DOHH2 (cell line): ENCODE results near the gene AVPR1B.

ENCODE experiments used
- H3F3A ChIP-seq: fragments of 200-600 bp; sonication (generic), shearing (Covaris generic); 2 replicates; pipeline ENCODE4 v1.6.0; 2016; ENCODE audit warnings: antibody characterized with exemption, mild to moderate bottlenecking; ENCODE audit not compliant: control insufficient read depth, insufficient read depth
- H3K27ac ChIP-seq: fragments of 200-600 bp; sonication (generic); 2 replicates; pipeline ENCODE4 v1.5.1; 2014; ENCODE audit warnings: low read depth, mild to moderate bottlenecking, low read length, moderate library complexity
- H3K27me3 ChIP-seq: fragments of 200-600 bp; sonication (generic); 2 replicates; pipeline ENCODE4 v1.6.1; 2014; ENCODE audit warnings: mild to moderate bottlenecking, low read length, mixed read lengths; ENCODE audit not compliant: control insufficient read depth
- H3K36me3 ChIP-seq: fragments of 200-600 bp; sonication (generic); 2 replicates; pipeline ENCODE4 v1.6.1; 2014; ENCODE audit warnings: mild to moderate bottlenecking, low read length, moderate library complexity, mixed read lengths; ENCODE audit not compliant: control insufficient read depth
- H3K4me1 ChIP-seq: fragments of 200-600 bp; sonication (generic); 2 replicates; pipeline ENCODE4 v1.6.1; 2014; ENCODE audit warnings: mild to moderate bottlenecking, low read length, mixed read lengths; ENCODE audit not compliant: control insufficient read depth
- H3K4me2 ChIP-seq: fragments of 200-600 bp; sonication (generic); 2 replicates; pipeline ENCODE4 v1.6.0; 2014; ENCODE audit warnings: mild to moderate bottlenecking, low read length, moderate library complexity
- H3K4me3 ChIP-seq: fragments of 200-600 bp; sonication (generic); 2 replicates; pipeline ENCODE4 v1.5.1; 2014; ENCODE audit warnings: mild to moderate bottlenecking, low read length, mixed read lengths
- H3K79me2 ChIP-seq: fragments of 200-600 bp; sonication (generic); 2 replicates; pipeline ENCODE4 v1.6.1; 2014; ENCODE audit warnings: mild to moderate bottlenecking, low read length, mixed read lengths; ENCODE audit not compliant: control insufficient read depth
- H3K9me2 ChIP-seq: fragments of 200-600 bp; sonication (generic); replicated peaks from 2 replicates; pipeline ENCODE4 v1.6.1; 2014; ENCODE audit warnings: mild to moderate bottlenecking, low read length, mixed read lengths; ENCODE audit not compliant: control insufficient read depth
- H3K9me3 ChIP-seq: fragments of 200-600 bp; sonication (generic); 2 replicates; pipeline ENCODE4 v1.6.1; 2014; ENCODE audit warnings: antibody characterized with exemption, low read length, mixed read lengths; ENCODE audit not compliant: control insufficient read depth, insufficient read depth
- H4K20me1 ChIP-seq: fragments of 200-600 bp; sonication (generic); 2 replicates; pipeline ENCODE4 v1.6.0; 2014; ENCODE audit warnings: low read depth, mild to moderate bottlenecking, antibody characterized with exemption, low read length, moderate library complexity; ENCODE audit not compliant: control insufficient read depth, insufficient read depth
- EZH2phosphoT487 ChIP-seq: fragments of 200-600 bp; sonication (generic); IDR thresholded peaks from 2 replicates; pipeline ENCODE4 v1.6.1; 2017; ENCODE audit warnings: borderline replicate concordance, mild to moderate bottlenecking, antibody characterized with exemption, low read length, moderate library complexity, mixed read lengths
- TF ChIP-seq, protein P1 (sequence below): fragments of 200-600 bp; sonication (generic); IDR thresholded peaks from one replicate; pipeline ENCODE4 v1.5.1; 2014; ENCODE audit warnings: antibody characterized with exemption, mild to moderate bottlenecking, low read depth, low read length; ENCODE audit not compliant: poor library complexity, severe bottlenecking

Gene AVPR1B

DNA sequence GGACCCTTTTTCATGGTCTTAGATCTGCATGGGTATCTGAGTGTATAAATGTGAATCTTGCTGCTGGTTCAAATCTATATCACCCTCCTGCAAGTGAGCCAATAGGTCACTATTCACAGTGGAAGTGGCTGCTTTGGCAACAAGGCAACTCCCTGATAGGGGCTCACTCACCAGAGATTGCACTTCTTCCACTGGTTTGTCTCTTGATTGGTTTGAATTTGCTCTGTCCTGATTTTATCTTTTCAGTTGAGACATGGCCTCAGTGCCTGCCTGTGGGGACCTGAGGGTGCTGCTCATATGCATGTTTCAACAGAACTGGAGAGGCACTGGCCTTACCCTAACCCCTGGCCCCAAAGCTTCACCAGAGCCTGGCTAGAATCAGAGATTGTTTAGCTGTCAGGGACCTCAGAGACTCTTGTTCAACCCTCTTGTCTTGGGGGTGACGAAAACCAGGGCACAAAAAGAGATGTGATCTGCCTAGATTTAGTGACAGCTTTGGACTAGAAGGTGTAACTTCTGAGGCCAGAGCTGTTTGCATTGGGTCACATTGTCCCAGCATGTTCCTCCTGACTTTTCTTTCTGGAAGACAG, 16.9 kb downstream of the AVPR1B start:
- Histone ChIP-seq H3K4me2 (no peak overlapping the region), H3K9me2 (no peaks in the 10 kb centered on the region), H3K36me3 (peaks cover 3% of the 10 kb centered on the region; the same call in 1 of the 2 replicates), H3K79me2 (no peaks in the 10 kb centered on the region), H3K27me3 (no peaks in the 10 kb centered on the region), H3F3A (no peaks in the 10 kb centered on the region; the same call in 1 of the 2 replicates), H3K9me3 (no peaks in the 10 kb centered on the region), H3K4me3 (no peak overlapping the region), H3K27ac (no peak overlapping the region), H4K20me1 (no peaks in the 10 kb centered on the region), H3K4me1 (peaks cover 5% of the 10 kb centered on the region; the same call in 1 of the 2 replicates)
- no peak for TF ChIP-seq EZH2phosphoT487
- TF ChIP-seq, protein P1, sequence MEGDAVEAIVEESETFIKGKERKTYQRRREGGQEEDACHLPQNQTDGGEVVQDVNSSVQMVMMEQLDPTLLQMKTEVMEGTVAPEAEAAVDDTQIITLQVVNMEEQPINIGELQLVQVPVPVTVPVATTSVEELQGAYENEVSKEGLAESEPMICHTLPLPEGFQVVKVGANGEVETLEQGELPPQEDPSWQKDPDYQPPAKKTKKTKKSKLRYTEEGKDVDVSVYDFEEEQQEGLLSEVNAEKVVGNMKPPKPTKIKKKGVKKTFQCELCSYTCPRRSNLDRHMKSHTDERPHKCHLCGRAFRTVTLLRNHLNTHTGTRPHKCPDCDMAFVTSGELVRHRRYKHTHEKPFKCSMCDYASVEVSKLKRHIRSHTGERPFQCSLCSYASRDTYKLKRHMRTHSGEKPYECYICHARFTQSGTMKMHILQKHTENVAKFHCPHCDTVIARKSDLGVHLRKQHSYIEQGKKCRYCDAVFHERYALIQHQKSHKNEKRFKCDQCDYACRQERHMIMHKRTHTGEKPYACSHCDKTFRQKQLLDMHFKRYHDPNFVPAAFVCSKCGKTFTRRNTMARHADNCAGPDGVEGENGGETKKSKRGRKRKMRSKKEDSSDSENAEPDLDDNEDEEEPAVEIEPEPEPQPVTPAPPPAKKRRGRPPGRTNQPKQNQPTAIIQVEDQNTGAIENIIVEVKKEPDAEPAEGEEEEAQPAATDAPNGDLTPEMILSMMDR = no peak

DNA sequence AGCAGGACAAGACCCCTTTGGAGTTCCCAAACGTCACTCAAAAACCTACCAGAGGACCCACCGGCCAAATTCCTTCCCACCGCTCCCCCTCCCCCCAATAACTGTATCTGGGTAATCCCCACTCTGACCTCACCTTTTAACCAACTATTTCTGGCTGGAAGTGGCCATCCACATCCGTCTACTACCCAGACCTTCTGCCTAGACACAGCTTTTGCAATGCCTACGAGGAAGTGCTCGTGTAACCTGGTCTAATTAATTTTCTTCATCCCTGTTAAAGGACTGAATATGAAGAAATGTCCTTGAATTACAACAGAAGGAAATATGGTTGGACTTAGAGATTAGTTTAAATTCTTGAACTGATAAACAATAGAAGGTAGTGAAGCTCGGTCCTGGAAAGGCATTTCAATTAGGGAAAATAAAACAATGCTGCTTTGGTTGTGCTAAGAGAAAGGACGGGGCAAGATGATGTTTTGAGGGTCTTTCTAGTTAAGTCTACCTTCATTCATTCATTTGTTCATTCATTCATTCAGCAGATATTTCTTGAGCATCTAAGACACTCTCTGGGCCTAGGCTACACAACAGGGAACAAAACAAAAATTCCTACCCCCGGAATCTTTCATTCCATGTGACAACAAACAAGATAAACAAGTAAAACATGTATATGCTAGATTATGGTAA, 18.8 kb downstream of the AVPR1B start:
- no peaks in the 10 kb centered on the region for H3K9me2 ChIP-seq
- peaks cover 3% of the 10 kb centered on the region; the same call in 1 of the 2 replicates for H3K36me3 ChIP-seq
- H3K4me3 ChIP-seq = no peak overlapping the region
- no peaks in the 10 kb centered on the region for H3K27me3 ChIP-seq
- H4K20me1 ChIP-seq = no peaks in the 10 kb centered on the region
- no peak overlapping the region for H3K4me2 ChIP-seq
- H3K27ac ChIP-seq = no peak overlapping the region
- no peaks in the 10 kb centered on the region for H3F3A ChIP-seq
- no peaks in the 10 kb centered on the region for H3K9me3 ChIP-seq
- H3K4me1 ChIP-seq = peaks cover 5% of the 10 kb centered on the region; the same call in 1 of the 2 replicates
- no peaks in the 10 kb centered on the region for H3K79me2 ChIP-seq
- TF ChIP-seq, protein P1 = no peak
- TF ChIP-seq EZH2phosphoT487 = no peak

DNA sequence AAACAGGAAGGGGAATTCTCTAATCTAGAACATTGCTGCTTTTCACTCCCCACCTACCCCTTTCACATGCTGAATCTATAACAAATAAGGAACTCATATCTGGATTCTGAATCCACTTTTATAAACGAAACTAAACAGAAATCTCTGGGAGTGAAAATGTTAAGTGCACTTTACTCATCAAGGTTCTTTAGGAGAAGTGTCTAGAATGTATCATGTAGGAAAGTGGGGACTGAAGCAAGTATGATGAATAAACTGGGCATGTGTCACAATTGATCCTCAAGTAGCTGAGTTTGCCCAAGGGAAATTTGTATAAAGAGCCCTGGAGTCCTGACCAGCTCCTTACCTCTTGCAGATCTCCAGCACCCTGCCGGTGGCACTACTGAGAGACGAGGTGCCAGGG, 19.8 kb downstream of the AVPR1B start:
- Histone ChIP-seq H4K20me1 (no peaks in the 10 kb centered on the region), H3K79me2 (no peaks in the 10 kb centered on the region), H3K27ac (no peak overlapping the region), H3K4me1 (peaks cover 5% of the 10 kb centered on the region; the same call in 1 of the 2 replicates), H3K9me3 (no peaks in the 10 kb centered on the region), H3K4me3 (no peak overlapping the region), H3F3A (no peaks in the 10 kb centered on the region), H3K9me2 (no peaks in the 10 kb centered on the region), H3K4me2 (no peak overlapping the region), H3K27me3 (no peaks in the 10 kb centered on the region), H3K36me3 (peaks cover 3% of the 10 kb centered on the region; the same call in 1 of the 2 replicates)
- TF ChIP-seq, protein P1 = no peak
- TF ChIP-seq EZH2phosphoT487 = no peak
